Ureter (tissue), 1 donor: ENCODE data around the gene APOL5. TPM values are rescaled to one million over a fixed set of nuclear protein-coding genes. Genes with fewer than 3 reads are reported as not detected.
A peak's percentile ranks its signal among the peaks of the same experiment; 100 is the strongest.
"Not testable (repeated sequence)": the region's sequence is repeated elsewhere in the genome, so short reads cannot be mapped to it uniquely, and the experiment has no call there.

ENCODE experiments used
- DNase-seq: peaks from one replicate; pipeline ENCODE4 v3.0.0-alpha.2; 2020; ENCODE audit warnings: low spot score
- total RNA-seq: library from RNA; stranded (reverse); gene quantifications from one replicate; pipeline ENCODE4 v1.2.4, GENCODE V29; 2023
- donor health status: DM: yes; HTN: yes; CAD: no.

The APOL5 gene
- not detected for total RNA-seq

- DNase-seq: no peak
Observed at GRCh38 chr22:35717572-35717971, at the start of gene APOL5. APOL5 (plus strand) TSS chr22:35717872; CDS start chr22:35717872, 0 bp downstream.

GRCh38 chr22:35674335-35674734, 43.3 kb upstream of the APOL5 start:
- DNase-seq: no peak

- DNase-seq: not testable (repeated sequence)
Observed at GRCh38 chr22:35676065-35676464, 41.6 kb upstream of the APOL5 start.

GRCh38 chr22:35677460-35678187, 40.0 kb upstream of the APOL5 start:
- no peak for DNase-seq

GRCh38 chr22:35678836-35679235, 38.8 kb upstream of the APOL5 start:
- DNase-seq: no peak

- not testable (repeated sequence) for DNase-seq
Observed at GRCh38 chr22:35679492-35679891, 38.2 kb upstream of the APOL5 start.

- DNase-seq: no peak
Observed at GRCh38 chr22:35681454-35682052, 36.1 kb upstream of the APOL5 start.

GRCh38 chr22:35683560-35683959, 34.1 kb upstream of the APOL5 start:
- DNase-seq: no peak

- no peak for DNase-seq
Observed at GRCh38 chr22:35684270-35684700, 33.4 kb upstream of the APOL5 start.

GRCh38 chr22:35684732-35685131, 32.9 kb upstream of the APOL5 start:
- no peak for DNase-seq

GRCh38 chr22:35685731-35686130, 31.9 kb upstream of the APOL5 start:
- DNase-seq: no peak

- no peak for DNase-seq
Observed at GRCh38 chr22:35686298-35686697, 31.4 kb upstream of the APOL5 start.

GRCh38 chr22:35687461-35687860, 30.2 kb upstream of the APOL5 start:
- no peak for DNase-seq

GRCh38 chr22:35688913-35689675, 28.6 kb upstream of the APOL5 start:
- no peak for DNase-seq

GRCh38 chr22:35690001-35690400, 27.7 kb upstream of the APOL5 start:
- no peak for DNase-seq

- DNase-seq: no peak
Observed at GRCh38 chr22:35695202-35695601, 22.5 kb upstream of the APOL5 start.

- DNase-seq: no peak
Observed at GRCh38 chr22:35697142-35697541, 20.5 kb upstream of the APOL5 start.

- not testable (repeated sequence) for DNase-seq
Observed at GRCh38 chr22:35699852-35700251, 17.8 kb upstream of the APOL5 start.

- peak; percentile 6 for DNase-seq
Observed at GRCh38 chr22:35703861-35704584, 13.6 kb upstream of the APOL5 start.

GRCh38 chr22:35705141-35705540, 12.5 kb upstream of the APOL5 start:
- DNase-seq: no peak

GRCh38 chr22:35708453-35708852, 9.2 kb upstream of the APOL5 start:
- DNase-seq: no peak

GRCh38 chr22:35708917-35709316, 8.8 kb upstream of the APOL5 start:
- DNase-seq: no peak
